ENCODE results near the gene ADK.
"Not testable (repeated sequence)": the region's sequence is repeated elsewhere in the genome, so short reads cannot be mapped to it uniquely, and the experiment has no call there.

Gene ADK

DNA sequence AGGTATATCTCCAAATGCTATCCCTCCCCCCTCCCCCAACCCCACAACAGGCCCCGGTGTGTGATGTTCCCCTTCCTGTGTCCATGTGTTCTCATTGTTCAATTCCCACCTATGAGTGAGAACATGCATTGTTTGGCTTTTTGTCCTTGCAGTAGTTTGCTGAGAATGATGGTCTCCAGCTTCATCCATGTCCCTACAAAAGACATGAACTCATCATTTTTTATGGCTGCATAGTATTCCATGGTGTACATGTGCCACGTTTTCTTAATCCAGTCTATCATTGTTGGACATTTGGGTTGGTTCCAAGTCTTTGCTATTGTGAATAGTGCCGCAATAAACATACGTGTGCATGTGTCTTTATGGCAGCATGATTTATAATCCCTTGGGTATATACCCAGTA is 417.9 kb downstream of the ADK start:
- DNase-seq = not testable (repeated sequence)

- not testable (repeated sequence) for DNase-seq
These were observed 422.5 kb downstream of the ADK start for GRCh38 chr10:74573497-74573896.

DNA sequence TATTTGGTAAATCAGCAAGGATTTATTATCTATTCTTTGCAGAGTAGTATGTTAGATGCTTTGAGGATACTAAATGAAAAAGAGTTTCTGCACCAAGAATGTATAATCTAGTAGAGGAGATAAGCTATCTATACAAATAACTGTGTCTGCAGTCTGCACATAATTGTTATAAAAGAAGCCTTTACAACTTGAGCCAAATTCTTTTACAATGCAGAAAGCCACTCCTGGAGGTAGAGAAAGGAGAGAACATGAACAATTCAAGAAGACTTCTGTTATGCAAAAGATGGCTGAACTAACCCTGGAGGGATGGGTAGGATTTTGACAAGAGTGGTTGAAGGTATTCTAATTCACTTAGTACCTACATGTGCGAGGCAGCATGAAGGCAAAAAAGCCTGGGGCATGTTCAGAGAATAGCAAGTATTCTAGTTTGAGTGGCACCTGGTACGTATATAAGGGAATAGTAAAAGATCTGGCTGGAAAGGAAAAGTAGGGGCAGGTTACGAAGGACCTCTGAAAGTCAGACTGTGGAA is 424.2 kb downstream of the ADK start:
- no peak for DNase-seq

GRCh38 chr10:74575912-74576311 is 424.9 kb downstream of the ADK start:
- DNase-seq = no peak

DNA sequence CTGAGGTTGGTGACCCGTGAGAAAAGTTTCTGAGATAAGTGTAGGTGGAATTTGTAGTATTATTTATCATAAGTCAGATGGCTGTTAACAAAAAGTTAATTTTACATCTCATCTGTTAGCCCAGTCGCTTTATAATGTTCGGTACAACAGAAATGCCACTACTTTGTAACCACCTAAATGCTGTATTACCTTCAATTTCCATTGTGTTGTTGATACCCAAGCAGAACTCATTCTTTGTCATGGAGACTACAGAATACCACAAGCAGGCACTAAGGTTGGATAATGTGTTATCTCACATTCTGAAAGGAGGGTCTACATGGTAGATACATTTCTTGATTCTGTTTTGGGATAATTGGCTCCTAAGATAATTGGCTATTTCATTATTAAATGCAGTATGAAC is 425.6 kb downstream of the ADK start:
- DNase-seq = no peak

- not testable (repeated sequence) for DNase-seq
These were observed 429.4 kb downstream of the ADK start for GRCh38 chr10:74580438-74580837.

- no peak for DNase-seq
These were observed 431.5 kb downstream of the ADK start for GRCh38 chr10:74582566-74582965.

DNA sequence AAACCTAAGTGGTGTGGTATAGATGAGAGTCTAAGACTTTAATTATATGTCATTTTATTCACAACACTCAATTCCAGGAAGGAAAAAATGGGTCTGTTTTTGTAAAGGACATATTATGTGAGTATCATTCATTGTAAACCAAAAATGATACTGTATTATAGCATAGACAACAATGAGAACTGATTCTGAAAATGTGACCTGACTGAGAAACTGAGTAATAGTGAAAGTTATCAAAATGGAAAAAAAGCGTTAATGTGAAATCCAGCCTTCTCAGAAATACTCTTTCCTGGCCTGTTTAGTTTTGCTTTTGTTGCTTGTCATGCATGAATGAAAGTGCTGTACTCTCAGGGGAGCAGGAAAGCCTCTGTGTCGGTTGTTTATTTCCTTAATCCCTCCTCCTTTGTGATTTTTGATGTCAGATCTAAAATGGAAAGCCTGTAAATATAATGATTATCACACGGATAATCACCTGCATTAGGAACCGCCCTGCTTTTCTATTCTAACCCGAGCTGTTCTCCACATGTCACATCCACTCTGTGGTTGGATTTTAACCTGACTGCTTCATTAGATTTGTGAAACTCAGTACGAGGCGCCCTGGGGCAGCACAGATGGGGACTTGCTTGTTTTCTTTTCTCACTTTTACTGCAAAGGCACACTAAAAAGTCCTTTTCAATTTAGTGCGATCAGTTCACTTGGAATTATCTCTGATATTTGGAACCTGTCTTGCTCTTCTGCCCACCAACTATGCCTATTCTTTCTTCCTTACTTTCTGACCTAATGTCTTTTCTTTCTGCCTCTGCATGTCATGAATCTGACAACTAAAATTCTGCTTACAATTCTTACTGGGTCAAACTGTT is 434.4 kb downstream of the ADK start:
- peak; percentile 60 for DNase-seq

DNA sequence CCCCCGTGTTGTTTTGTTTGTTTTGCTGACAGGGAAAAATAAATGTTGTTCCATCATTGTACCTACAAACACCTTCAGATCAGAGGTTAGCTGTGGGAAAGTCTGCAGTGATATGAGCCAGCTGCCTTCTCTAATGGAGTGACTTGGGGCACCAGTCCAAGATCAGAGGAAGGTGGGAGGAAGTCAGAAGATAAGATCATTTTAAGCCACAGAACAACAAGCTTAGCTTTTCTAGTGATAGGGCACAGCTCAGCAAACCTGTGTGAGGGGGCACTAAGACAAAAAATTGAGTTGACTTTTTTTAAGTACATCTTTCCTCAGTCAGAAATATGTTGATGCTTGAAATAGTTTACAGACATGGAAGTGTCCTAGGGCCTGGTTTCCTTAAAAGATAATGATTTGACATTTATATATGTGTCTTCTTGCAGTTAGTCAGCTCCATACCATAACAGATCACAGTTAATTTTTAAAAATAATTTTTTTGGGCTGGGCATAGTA is 435.1 kb downstream of the ADK start:
- DNase-seq = peak; percentile 78

DNA sequence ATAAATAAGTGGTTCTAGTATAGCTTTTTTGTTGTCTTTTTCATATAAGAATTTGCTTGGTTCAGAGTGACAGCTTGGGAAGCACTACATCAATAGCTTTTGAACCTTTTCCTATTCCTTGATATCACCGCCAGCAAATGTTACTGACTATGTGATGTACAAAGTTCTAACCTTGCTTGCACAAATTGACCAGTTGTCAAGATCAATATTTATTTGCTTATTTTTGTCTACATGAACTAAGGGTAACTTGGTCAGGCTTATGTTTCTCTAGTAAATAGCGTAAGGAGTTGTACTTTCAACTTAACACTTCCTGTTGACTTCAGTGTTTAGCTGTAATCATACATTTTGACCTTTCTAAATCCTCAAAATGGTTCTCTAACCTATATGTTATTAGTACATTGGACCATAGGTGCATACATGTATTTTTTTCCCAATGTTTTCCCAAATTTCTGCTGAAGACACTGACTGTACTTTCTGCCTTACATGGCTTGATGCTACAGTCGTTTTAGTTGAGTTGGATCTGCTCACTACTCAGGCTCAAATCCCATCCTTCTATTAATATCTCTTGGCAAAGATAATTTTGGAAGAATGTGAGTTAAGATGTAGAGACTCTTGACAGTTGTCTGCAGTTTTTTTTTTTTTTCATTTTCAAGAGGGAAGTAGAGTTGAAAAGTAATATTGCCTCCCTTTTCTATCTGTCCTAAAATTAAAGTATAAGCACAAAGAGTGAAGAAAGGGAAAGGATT is 436.3 kb downstream of the ADK start:
- no peak for DNase-seq

- peak; percentile 92 for DNase-seq
These were observed 438.2 kb downstream of the ADK start for GRCh38 chr10:74589226-74589673.

GRCh38 chr10:74589851-74590250 is 438.8 kb downstream of the ADK start:
- DNase-seq = no peak

DNA sequence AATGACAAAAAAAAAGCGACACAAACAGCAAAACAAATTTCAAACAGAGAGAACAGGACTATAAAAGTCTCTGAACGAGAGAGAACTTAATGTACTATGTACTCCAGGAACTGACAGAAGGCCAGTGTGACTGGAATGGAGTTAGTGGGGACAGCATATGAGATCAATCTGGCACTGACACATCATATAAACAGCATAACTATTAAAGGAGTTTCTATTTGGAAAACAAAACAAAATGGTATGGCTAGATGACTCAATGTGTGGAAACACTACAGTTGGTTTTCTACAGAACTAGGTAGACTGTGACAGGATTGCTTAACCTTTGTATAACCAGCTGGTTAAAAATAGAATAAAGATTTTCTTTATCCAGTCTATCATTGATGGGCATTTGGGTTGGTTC is 442.4 kb downstream of the ADK start:
- no peak for DNase-seq

DNA sequence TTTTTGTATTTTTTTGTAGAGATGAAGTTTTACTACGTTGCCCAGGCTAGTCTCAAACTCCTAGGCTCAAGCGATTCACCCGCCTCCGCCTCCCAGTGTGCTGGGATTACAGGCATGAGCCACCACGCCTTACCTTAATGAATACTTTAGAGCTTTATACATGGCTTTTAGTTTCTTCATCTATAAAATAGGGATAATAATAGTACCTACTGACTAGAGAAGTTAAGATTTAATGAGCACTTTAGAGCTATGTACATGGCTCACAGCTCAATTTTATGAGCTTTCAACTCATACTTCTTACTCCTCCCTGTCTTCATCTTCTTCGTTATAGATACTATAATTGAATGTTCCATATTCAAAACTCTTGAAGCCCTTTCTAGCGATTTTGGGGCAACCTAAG is 445.7 kb downstream of the ADK start:
- DNase-seq = no peak

DNA sequence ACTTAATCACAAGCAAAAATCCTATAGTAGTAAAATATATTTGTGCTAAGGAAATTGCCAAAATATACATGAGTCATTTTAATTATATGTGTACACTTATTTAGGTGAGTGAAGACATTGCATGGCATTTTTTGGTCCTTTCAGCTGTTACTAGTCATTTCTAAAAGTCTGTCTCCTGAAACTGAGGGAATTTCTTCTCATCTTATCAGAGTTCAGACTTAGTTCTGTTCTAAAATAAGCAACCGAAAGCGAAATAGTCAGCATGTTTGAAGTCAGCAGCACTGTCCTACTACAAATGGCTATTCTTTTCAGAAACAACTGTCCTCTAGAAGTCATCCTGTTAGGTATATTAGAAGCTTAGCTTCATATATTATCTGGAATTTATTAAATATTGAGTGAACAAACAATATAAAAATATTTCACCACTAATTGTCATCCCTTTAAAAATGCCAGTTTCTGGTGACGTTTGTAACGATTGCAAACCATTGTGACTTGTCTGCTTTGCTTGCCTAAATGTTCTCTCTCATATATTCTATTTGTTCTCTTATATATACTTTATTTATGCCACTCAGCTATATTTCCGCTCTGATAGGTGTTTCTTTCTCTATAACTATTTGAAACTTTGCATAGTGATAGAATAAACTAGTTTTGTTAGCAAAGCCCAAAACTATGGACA is 448.0 kb downstream of the ADK start:
- DNase-seq = no peak

DNA sequence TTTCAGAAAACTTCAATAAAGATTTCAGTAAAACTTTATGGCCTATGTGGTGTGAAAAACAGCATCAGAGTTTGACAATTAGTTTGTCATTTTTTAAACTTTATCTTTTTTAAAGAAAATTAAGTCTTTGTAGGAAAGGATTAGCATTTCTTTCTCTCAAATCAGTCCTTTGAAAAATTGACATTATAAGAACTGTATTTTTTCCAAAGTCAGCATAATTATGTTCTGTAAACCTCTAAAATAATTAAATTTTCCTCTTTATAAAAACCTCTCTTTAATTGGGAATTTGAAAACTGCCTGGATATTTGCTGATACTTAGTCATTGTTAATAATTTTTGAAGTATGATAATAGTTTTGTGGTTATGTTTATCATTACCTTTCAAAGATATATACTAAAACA is 448.7 kb downstream of the ADK start:
- DNase-seq = no peak

GRCh38 chr10:74600170-74600569 is 449.1 kb downstream of the ADK start:
- DNase-seq = no peak

DNA sequence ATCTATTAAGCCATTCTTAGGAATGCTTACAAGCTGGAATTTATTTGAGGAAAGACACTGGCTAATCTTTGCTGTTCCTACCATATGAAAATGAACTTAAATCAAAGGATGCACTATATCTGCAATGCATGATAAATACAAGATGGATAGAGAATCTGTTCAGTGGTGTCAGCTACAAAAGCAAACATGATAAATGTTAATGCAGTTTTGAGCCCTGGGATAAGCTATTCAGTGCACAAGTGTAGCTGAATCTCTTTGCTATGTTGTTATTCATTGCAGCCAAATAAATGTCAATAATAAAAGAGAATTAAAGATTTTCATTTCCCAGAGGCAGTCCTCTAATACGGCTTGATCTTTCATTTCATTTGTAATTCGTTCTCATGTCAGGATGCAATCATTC is 451.6 kb downstream of the ADK start:
- no peak for DNase-seq

DNA sequence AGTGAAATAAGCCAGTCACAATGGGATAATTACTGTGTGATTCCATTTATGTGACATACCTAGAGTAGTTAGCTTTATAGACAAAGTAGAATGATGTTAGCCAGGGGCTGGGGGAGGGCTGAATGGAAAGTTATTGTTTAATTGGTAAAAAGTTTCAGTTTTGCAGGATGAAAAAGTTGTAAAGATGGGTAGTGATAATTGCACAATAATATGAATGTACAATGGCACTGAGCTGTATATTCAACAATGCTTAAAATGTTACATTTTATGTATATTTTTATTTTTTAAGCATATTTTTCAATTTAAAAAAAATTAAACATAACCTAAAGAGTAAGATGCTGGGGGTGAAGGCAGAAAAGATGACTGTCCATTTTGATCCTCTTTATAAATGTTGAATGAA is 459.3 kb downstream of the ADK start:
- no peak for DNase-seq

DNA sequence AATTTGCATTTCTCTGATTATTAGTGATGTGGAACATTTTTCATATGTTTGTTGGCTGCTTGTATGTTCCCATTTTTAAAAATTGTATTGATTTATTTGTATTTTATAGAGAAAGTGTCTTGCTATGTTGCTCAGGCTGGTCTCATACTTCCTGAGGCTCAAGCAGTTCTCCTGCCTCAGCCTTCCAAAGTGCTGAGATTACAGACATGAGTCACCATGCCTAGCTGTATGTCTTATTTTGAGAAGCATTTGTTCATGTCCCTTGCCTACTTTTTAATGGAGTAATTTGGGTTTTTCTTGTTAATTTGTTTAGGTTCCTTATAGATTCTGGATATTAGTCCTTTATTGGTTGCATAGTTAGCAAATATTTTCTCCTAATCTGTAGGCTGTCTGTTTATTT is 461.2 kb downstream of the ADK start:
- no peak for DNase-seq

- DNase-seq = no peak
These were observed 469.6 kb downstream of the ADK start for GRCh38 chr10:74620626-74621025.

- DNase-seq = no peak
These were observed 472.8 kb downstream of the ADK start for GRCh38 chr10:74623786-74624185.

DNA sequence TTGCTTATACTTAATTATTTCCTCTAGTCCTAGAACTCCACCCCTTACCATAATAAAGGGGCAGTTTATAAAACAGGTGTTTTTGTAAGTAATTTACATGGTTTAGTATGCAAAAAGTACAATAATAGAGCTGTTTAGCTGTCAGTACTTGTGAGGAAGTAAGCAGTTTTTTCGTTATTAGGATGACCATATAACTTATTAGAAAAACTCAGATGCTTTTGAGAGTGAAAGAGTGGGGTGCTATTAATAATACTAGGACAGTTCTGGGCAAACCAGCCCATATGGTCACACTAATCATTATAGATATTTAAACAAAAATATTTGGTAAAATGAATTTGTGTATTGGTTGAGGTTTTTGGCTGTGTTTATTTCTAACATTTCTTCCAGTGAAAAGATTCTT is 473.5 kb downstream of the ADK start:
- no peak for DNase-seq

Measured in CD4-positive, alpha-beta T cell treated with Interleukin-12 subunit alpha and Interleukin-12 subunit beta, for 1 hour (primary cell).